SK-N-SH treated with all-trans-retinoic acid at 6 μM for 48 hours (cell line): ENCODE results near the gene SLC45A1.

Source experiments
- ARNTL ChIP-seq: fragments of 450-650 bp; formaldehyde crosslinking; IDR thresholded peaks from 2 replicates; pipeline ENCODE4 v1.5.0; 2020; ENCODE audit warnings: low read depth, mild to moderate bottlenecking, moderate library complexity, borderline replicate concordance
- CSRNP3 ChIP-seq: fragments of 250-450 bp; sonication (Bioruptor Pico); IDR thresholded peaks from 2 replicates; pipeline ENCODE4 v1.5.1; 2021; ENCODE audit warnings: mild to moderate bottlenecking, moderate library complexity
- OSR1 ChIP-seq: fragments of 250-450 bp; sonication (Bioruptor Pico); IDR thresholded peaks from 2 replicates; pipeline ENCODE4 v1.8.0; 2022; ENCODE audit warnings: moderate library complexity, mild to moderate bottlenecking, inconsistent platforms
- PATZ1 ChIP-seq: fragments of 250-450 bp; sonication (Bioruptor Pico); IDR thresholded peaks from 2 replicates; pipeline ENCODE4 v1.8.0; 2020; ENCODE audit warnings: mild to moderate bottlenecking, moderate library complexity, borderline replicate concordance
- PPARA ChIP-seq: fragments of 250-450 bp; sonication (Bioruptor Pico); IDR thresholded peaks from 2 replicates; pipeline ENCODE4 v1.5.0; 2020; ENCODE audit warnings: mild to moderate bottlenecking, borderline replicate concordance
- RARB ChIP-seq: fragments of 250-450 bp; sonication (Bioruptor Pico); IDR thresholded peaks from 2 replicates; pipeline ENCODE4 v1.8.0; 2021; ENCODE audit warnings: mild to moderate bottlenecking, moderate library complexity
- TCF4 ChIP-seq: fragments of 250-450 bp; sonication (Bioruptor Pico); IDR thresholded peaks from 2 replicates; pipeline ENCODE4 v1.8.0; 2021; ENCODE audit warnings: mild to moderate bottlenecking, moderate library complexity, borderline replicate concordance
- ZC3H10 ChIP-seq: fragments of 250-450 bp; sonication (Bioruptor Pico); IDR thresholded peaks from 2 replicates; pipeline ENCODE4 v1.5.1; 2021; ENCODE audit warnings: mild to moderate bottlenecking, moderate library complexity
- ZFP3 ChIP-seq: fragments of 250-450 bp; sonication (Bioruptor Pico); IDR thresholded peaks from 2 replicates; pipeline ENCODE4 v1.5.0; 2020; ENCODE audit warnings: mild to moderate bottlenecking, moderate library complexity
- ZNF70 ChIP-seq: fragments of 450-650 bp; formaldehyde crosslinking; IDR thresholded peaks from 2 replicates; pipeline ENCODE4 v1.5.0; 2020; ENCODE audit warnings: mild to moderate bottlenecking, moderate library complexity

- TF ChIP-seq PATZ1 (no peak), OSR1 (CRISPR knock-in tag) (no peak), ARNTL (CRISPR knock-in tag) (no peak), ZNF70 (no peak), TCF4 (CRISPR knock-in tag) (no peak), ZC3H10 (CRISPR knock-in tag) (no peak), ZFP3 (CRISPR knock-in tag) (no peak), RARB (no peak), PPARA (CRISPR knock-in tag) (no peak), CSRNP3 (CRISPR knock-in tag) (no peak)
These were observed 4.7 kb upstream of the SLC45A1 start for GRCh38 chr1:8313231-8313630.
